Central memory CD4-positive, alpha-beta T cell (primary cell): ENCODE results near the gene PROB1.
A peak's percentile ranks its signal among the peaks of the same experiment; 100 is the strongest.
"Not testable (repeated sequence)": the region's sequence is repeated elsewhere in the genome, so short reads cannot be mapped to it uniquely, and the experiment has no call there.

Source experiments
- DNase-seq: peaks from one replicate; pipeline ENCODE4 v3.0.0; 2022

The PROB1 gene

DNA sequence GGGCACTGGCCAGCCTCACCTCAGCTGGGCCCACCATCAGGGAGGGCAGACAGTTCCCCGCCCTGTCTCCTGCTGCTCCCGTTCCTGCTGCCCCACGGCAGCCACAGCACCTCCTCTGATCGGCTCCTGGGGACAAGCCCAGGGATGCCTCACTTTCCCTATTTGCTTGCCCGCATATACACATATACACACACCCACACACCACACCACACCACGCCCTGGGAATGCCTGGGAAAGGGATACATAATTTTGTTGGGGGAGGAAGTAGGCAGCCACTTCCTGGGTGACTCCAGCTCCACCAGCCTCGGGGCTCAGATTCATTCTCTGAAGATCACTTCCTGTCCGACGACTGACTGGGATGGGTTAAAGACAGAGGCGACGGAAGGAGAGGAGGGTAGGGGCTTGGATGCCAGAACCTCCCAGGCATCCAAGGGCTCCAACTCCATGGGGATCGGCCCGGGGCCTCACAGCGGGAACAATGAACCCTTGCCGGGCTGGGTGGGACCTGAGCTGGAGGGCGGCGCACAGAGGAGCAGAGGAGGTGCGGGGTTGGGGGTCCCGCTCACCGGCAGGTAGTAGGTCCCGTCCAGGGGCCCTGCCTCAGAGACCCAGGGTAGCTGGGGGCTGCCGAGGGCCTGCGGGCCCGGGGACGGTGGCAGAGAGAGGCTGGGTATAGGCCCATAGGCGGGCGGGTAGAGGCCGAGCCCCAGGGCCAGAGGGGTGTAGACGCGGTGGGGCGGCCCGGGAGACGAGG is 3.2 kb downstream of the PROB1 start:
- no peak for DNase-seq

DNA sequence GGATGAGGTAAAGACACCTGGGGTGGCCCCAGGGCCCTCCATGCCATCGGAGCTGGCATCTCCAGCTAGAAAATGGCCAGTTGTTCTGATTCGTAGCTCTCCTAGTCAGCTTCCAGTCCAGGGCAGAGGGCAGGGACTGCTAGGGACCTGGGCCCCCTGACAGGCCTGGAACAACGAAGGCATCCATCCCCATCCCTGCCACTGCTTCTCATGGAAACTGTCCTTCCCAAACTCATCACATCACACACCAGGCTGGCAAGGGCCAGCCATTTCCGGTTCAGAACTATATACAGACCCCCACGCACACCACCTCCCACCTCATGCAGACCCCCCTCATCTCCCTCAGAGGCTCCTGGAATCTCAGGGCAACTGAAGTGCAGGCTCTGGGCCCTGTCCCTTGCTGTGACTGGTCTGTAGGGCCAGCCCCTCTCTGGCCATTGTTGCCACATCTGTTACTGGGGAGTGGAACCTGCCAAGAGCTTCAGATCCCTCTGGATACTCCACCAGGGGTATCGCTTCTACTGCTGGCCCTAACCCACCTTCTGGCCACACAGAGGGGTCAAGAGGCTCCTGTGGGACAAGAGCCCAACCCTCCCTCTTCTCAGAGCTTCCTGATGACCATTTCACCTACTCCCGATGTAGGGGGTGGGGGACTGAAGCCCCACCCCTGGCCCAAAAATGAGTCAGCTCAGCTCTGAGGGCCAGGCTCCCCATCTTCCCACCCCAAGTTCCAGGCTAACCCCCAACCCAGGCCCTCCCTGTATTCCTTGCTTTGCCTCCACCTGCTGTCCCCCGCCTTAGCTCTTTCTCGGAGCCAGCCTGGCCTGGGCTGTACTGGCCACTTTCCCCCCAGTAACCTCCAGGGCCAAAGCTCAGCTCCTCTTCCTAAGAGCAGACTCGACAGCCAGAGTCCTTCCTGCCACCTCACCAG is 4.0 kb downstream of the PROB1 start:
- DNase-seq: no peak

DNA sequence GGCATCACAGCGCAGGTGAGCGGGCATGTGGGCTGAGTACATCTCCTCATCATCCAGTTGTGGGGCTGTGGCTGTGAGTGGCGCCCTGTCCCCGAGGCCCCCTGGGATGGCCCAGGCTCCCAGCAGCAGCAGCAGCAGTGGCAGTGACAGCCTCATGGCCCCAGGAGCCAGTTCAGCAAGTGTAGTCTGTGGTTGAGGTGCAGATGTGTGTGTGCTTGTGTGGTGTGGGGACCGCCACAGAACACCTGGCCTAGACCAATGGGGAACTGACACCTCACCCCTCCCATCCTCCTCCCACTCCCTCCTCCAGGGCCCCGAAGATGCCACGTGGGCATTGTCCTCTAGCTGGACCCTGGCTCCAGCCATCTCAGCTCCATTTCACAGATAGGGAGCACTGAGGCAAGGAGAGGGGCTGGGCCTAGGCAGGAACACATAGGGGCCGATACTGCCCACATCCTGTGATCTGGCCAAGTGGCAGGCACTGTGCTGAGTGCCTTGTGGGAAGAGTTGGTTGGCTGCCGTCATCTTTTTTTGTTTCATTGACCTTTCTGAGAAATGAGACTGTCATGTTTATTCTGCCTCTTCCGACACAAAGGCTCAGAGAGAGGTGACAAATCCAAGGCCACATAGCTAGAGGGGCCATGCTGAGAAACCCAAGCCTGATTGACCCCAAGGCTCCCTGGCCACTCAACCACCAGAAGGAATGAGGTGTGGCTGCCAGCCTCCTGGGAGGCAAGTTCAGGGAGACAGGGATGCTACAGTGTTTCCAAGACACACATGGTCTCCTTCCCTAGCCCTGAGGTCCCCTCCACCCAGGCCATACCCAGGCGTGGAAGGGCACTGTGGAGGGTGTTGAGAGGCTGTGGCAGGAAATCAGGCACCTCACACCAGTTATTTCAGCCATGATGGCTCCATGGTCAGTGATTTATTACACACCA is 4.9 kb downstream of the PROB1 start, which contains the start of gene MZB1:
MZB1 (minus strand) TSS at position 213 of the 938 bp plus-strand sequence; CDS start at position 156, 57 bp downstream.
- peak; percentile 71 for DNase-seq

DNA sequence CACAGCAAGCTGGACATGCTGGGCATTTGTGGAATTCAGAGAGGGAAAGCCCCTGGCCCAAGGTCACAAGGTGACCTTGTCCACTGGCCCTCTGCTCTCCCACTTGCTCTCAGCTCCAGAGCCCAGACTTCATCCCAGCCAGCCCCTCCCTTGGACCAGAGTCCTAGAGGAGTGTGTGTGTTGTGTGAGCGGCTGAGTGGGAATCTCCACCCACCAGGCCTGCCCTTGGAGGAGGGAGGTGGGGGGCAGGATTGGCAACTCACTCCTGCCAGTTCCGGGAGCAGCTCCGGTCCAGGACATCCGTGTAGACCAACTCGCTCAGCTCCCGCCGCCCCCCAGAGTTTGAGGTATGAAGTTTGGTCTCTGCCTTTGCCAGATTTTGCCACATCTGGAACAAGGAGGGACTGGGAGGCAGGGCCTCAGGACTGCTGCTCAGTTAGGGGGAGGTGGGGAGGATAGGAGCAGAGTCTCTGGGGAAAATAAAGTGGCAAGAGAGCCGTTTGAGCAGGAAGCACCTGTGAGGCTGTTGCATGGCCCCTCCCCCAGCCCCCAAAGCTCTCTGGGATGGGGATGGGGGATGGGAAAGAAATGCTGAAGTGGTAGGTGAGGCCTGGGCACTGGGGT is 6.6 kb downstream of the PROB1 start:
- no peak for DNase-seq

DNA sequence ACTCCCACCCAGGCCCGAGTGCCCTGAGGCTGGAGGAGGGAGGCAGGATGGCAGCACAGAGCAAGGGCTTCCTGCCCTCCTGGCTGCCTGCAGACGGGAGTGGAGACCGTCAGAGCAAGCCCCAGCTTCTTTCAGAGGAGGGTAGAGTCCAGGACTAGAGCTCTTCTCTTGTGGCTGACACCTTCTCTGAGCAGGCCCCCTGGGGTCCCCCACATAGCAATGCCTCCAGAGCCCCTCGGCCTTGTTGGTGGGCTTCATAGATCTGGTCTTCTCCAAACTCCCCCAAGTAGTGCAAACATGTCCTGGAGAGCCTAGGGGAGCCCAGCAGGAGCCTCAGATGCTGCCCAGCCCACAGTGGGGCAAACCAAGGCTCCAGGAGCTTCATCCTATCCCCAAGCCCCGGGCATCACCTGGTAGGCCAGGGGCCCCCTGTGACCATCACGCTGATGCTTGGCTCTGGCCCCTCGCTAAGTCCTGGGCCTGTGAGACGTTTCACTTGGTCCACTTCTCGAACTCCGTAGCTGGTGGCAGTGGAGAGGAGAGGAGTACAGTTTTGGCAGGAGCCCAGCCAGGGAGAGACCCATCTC is 7.2 kb downstream of the PROB1 start:
- DNase-seq: no peak

DNA sequence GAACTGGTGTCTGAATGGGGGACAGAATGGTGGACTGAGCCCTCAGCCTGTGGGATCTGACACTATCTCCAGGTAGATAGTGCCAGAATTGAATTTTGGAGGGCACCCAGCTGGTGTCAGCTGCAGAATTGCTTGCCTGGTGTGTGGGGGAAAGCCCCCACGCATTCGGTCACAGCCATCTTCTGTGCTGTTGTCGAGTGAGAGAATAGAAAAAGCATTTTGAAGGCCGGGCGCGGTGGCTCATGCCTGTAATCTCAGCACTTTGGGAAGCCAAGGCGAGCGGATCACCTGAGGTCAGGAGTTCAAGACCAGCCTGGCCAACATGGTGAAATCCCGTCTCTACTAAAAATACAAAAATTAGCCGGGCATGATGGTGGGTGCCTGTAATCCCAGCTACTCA is 7.9 kb downstream of the PROB1 start:
- DNase-seq: not testable (repeated sequence)

DNA sequence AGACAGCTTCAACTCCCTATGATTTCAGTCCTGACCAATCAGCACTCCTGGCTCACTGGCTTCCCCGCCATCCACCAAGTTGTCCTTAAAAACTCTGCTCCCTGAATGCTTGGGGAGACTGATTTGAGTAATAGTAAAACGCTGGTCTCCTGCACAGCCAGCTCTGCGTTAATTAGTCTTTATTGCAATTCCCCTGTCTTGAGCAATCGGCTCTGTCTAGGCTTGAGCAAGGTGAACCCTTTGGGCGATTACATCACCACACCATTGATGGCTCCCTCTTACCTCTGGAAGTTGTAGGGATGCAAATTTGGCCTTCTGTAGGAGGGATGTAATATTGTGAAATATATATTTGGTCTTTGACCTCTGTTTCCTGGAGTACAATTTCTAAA is 8.9 kb downstream of the PROB1 start:
- no peak for DNase-seq

DNA sequence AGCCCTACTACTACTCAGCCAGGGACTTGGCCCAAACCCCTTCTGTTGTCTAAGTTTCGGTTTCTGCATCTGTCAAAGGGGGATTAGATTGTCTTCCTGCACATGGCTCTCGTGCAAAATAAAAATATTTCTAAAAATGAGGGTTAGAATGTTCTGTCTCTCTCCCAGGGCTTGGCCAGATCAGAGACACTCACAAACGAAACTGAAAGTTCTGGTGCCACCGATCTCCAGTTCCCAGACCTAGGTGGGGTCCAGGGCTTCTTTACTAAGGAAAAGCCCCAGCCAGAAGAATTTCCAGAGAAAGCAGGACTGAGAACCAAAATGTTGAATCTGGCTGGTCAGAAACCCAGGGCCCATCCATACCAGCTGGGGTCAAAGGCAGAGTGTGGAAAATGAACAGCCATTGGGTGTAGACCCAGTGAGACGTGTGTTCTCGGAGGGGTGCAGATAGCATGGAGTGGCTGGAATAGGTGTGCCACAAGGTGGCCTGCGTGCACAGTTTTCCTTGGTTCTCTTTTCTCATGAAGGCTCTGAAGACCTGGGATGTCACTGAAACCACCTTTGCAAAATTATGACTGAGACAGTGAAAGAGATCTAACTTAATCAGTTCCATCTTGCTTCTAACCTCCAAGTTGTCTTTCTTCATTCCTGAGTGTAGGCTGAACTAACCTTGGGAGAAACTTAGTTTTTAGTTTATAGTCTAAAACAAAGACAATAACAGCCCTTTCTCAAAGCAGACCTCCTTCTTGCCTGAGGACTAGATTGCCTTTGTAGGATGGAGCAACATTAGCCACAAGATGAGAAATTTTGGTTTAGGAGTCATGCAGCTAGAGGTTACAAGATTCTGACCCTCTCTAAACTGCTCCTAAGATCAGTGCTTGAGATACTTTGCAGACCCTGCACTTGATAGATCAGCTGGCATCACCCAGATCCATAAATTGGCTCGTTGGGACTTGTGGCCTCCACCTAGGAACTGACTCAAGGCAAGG is 9.5 kb downstream of the PROB1 start:
- DNase-seq: no peak

DNA sequence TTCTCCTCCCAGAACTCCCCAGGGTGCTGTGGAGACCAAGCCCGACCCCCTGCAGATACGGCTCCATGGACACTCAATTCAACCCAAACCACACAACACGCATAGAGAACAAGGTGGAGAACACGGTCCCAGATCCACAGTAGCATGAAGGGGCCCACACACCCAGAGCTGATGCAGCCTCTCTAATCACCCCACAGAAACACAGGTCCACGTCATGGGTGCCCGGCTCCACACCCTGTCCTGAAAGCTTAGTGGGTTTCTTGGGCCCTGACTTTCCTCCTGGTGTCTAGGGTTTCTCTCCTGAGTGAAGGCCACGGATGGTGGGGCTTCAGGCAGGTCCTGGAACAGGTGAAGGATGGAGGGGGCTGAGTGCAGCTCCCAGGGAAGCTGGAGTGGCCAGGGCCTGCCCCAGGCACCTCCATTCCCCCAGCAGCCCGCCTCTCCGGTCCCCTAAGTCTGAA is 10.3 kb downstream of the PROB1 start:
- no peak for DNase-seq

DNA sequence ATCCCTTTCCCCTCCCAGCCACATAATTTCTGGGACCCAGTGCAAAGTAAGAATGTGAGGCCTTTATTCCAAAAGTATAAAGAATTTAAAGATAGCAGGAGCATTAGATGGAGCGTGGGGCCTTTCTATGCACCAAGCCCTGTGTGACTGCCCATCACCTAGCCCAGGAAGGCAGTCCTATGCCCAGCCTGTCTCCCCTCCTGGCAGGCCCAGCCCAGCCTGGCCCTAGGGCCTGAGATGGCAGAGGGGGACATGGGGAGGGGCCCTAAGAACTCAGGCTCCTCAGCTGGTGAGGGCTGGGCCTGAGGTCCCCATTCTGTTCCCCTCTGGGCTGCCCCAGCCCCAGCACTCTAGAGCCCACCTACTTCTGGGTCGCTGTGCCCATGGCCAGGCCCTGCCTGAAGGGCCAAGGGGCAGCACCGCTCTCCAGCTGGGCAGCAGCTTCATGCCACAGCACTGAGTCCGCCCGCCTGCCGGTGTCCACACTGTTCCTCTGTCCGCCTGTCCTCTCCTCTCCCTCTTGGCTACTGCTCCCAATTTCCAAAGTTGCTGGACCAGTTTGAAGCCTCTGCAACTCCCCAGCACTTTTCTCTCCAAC is 10.8 kb downstream of the PROB1 start:
- DNase-seq: no peak

DNA sequence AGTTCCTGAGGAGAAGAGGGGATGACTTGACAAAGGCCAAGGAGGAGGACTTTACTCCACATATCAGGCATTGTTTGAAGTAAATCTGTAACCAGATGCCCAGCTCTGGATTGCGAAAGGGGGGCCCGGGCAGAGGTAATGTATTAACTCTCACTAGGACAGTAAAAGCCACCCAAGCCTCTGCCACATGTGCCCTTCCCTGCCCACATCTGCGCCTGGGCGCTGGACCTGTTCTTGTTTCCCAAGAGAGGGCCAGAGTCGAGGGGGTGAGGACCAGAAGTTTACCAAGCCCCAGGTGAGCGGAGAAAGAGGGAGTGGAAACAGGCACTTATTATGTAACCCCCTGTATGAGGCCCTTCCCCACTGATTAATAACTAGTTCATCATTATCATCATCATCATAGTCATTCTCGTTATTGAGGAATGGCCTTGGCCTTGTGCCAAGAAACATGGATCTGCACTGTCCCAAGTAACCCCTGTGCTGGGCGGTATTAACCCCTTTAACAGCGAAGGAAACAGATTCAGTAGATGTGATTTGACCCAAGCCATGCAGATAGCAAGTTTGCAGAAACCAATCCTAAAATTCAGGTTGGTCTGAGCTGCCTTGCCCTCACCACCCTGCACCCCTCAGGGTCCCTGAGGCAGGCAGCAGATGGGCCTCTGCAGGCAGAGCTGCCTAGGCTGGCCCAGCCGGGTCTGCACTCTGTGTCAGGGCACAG is 11.5 kb downstream of the PROB1 start, which contains the start of gene SLC23A1:
SLC23A1 (minus strand) TSS at position 23 of the 718 bp plus-strand sequence. CDS start 44 bp downstream, outside the sequence.
- DNase-seq: no peak

DNA sequence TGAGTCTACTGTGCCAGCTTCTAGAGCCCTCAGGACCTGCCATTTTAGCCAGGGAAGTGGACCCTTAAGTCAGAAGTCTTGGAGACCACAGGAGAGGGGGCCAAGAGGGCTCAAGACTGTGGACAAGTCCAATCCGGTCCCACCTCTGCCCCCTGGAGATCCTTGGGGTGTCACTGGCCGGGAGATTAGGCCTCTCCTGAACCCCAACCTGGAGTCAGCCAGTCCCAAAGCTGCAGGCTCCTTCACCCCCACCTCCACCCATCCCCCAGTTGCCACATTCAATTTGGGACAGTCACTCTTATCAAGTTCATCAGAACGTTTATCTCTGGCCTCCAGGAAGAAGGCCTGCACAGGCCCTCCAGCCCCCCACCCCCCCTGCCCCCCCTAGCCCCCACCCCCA is 12.1 kb downstream of the PROB1 start:
- DNase-seq: no peak

DNA sequence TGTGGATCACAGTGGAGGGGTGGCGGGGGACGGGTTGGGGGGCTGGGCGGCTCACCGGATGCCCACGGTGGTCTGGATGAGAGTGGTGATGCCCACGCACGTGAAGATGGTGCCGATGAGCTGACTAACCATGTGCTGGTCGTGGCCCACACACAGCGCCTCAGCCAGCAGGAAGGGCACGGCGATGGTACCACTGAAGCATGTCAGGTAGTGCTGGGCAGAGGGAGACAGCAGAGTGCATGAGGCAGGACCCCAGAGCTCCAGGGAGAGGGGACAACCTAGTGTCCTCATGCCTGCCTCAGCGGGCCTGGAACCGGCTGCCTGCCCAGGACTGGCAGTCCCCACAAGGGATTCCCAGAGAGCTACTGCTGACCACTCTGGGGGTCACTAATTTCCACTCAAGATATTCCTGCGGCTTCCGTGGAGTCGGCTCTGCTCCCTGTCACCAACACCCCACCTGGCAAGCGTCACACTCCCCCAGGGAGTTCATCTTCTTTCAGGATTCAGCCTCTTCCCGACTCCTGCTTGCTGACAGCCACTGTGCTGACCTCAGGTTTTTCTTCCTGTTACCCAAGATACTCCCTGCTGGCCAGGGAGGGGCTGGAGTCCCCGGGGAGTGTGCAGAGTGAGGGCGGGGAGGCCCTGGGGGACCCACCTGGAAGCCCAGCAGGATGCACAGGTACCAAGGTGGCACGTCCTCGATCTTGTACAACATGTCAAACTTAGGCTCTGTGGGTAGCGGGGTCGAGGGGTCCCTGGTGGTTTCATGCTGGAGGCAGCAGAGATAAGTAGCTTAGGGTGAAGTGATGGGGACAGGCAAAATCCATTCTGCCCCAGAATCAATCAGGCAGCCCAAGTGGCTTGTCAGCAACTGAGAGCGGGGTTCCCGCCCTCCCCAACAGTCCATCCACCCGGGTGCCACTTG is 12.8 kb downstream of the PROB1 start:
- DNase-seq: no peak

DNA sequence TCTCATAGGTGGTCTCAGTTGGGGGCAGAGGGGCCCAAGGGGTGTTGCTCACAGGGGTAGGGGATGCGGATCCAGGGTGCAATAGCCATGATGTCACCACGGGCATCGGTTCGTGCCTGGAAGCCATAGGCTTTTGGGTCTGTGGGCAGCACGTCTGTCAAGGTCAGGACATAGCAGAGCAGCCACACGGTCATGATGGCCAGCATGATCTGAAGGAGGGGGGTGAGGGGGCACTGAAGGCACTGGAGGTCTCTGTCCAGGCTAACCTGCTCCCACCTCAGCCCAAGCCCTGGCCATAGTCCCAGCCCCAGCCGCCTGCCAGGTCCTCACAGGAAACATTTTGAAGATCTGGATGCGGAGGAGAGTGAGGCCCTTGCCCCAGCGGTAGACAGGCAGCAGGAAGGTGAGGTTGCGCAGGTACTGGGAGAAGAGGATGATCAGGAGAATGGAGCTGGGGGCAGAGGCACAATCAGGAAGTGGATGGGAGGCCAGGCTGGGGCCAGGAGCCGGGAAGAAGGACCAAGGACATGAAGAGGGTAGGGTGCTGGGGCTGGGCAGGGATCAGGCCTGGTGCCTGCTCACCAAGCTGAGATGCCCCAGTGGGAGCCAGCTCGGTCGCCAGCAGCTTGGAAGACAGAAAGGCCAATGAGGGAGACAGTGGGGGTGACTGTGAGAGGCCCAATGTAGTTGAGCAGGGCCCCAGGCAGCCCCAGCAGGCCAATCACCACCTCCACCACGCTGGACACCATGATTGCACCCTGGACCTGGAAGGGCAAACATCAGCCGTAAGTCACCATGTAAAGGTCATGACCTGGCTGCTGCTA is 15.1 kb downstream of the PROB1 start:
- DNase-seq: no peak

DNA sequence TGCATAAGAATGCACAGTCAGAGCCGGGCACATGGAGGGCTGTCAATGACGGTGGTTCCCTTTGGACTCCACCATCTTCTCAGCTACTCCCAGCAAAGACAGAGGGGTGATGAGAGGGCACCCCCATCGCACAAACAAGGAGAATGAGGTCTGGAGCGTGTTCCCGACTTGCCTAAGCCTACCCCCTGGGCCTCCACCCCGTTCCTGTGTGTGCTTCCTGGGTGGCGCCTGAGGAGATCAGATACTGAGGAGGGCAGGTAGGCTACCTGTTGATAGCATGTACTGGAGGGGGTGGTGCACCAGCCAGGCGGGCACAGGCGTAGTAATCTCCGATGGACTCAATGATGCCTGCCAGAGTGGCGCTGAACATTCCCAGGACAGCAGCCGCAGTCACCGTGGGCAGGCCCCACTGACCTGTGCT is 16.0 kb downstream of the PROB1 start:
- DNase-seq: no peak

DNA sequence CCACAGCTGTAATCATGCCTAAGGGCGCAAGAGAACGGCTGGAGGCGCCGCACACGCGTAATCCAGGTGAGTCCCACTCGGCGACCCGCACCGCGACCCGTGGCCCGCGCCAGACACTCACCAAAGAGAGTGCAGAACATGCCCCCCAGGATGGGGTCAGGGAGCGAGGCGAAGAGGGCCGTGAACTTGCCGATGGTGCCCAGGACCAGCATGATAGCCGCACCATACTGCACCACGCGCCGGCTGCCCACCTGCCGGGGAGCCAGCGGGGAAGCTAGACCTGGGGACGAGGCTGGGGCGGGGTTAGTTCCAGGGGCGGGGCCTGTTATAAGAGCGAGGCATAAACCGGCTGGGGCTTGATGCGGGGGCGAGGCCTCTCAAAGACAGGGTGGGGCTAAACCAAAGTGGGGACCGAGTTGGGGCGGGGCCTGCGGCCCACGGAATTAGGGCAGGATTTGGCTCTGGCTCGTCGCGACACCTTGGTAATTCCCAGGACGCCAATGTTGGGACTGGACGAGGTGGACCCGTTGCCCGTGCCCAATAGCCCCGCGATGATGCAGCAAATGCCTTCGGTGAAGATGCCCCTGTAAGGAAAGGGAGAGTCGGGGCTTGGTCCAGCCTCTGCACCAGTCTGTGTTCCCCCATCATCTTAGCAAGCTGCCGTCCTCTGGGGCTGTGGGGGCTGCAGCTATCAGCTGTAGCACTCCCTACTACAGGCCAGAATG is 16.6 kb downstream of the PROB1 start:
- no peak for DNase-seq
